ENCODE data around the gene KRT6C.

KRT6C gene

GRCh38 chr12:52423035-52423434, 50.6 kb downstream of the KRT6C start:
- DNase-seq (ENCODE audit: low read depth, low spot score), result no peak
- no peak for TF ChIP-seq CTCF (IDR thresholded peaks at IDR 0.05; ENCODE audit: insufficient read depth, low read length, missing control alignments)
- ChIA-PET CTCF (interaction anchor here (0.9 to 1.6 kb wide), 2 partner anchors 8 to 31 kb away, joined by 3 read pairs; no protein-coding TSS in a partner anchor), POLR2A (no interaction called here)
- no peak overlapping the region for H3K4me3 ChIP-seq (ENCODE audit: low read depth, low read length)

DNA sequence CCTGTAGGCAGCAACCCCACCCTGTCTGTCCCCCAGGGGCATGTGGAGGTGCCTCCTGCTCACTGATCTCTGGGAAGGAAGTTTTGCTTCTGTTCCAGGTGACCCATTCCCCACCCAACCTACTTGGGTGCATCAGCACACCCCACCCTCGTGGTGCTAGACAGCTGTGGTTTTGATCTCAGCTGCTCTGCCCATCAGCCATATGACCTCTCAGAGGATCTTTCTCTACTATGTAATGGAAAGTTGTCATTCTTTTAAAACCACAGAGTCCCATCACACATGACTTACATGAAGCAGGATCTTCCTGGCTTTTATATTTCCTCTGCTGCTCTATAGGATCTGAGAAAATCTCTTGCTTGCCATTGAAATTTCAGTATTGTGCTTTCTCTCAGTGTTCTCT, 53.9 kb downstream of the KRT6C start:
- ChIA-PET CTCF (interaction anchor here (1.3 kb wide), 1 partner anchor 23 kb away, joined by 3 read pairs; no protein-coding TSS in a partner anchor), POLR2A (no interaction called here)
- no peak overlapping the region for H3K4me3 ChIP-seq (ENCODE audit: low read depth, low read length)
- no peak for TF ChIP-seq CTCF (IDR thresholded peaks at IDR 0.05; ENCODE audit: insufficient read depth, low read length, missing control alignments)
- DNase-seq (ENCODE audit: low read depth, low spot score), result no peak

- POLR2A ChIA-PET, result no interaction called here
- no peak for TF ChIP-seq CTCF (IDR thresholded peaks at IDR 0.05; ENCODE audit: insufficient read depth, low read length, missing control alignments)
- no peak overlapping the region for H3K4me3 ChIP-seq (ENCODE audit: low read depth, low read length)
- DNase-seq (ENCODE audit: low read depth, low spot score), result no peak
- CTCF ChIA-PET, result interaction anchor here (1.0 kb wide), 1 partner anchor 46 kb away, joined by 4 read pairs; no protein-coding TSS in a partner anchor
Observed at GRCh38 chr12:52418576-52419110, 55.0 kb downstream of the KRT6C start.
